Cardiac muscle cell (in vitro differentiated cells and primary cell): ENCODE measurements around the gene PSMB1. TPM values are rescaled to one million over a fixed set of nuclear protein-coding genes. Genes with fewer than 3 reads are reported as not detected.

Experiments
- DNase-seq, 2 donors: peaks; one replicate each; pipeline versions ENCODE4 v3.0.0 to v3.0.0-alpha.2; 2010 to 2017; ENCODE audit warnings: low read depth in 1 of 2, low spot score in 1 of 2
- H3K27ac ChIP-seq: fragments of 200-600 bp; sonication (generic); 2 replicates; pipeline ENCODE4 v1.5.1; 2016
- H3K27me3 ChIP-seq: fragments of 200-600 bp; sonication (generic); 2 replicates; pipeline ENCODE4 v1.6.0; 2016; ENCODE audit warnings: control low read depth
- H3K36me3 ChIP-seq: fragments of 200-600 bp; sonication (generic); 2 replicates; pipeline ENCODE4 v1.5.1; 2016; ENCODE audit warnings: control low read depth
- H3K4me1 ChIP-seq: fragments of 200-600 bp; sonication (generic); 2 replicates; pipeline ENCODE4 v1.8.1; 2017; ENCODE audit warnings: low read depth, mild to moderate bottlenecking, mixed run types
- H3K4me3 ChIP-seq: fragments of 200-600 bp; sonication (generic); 2 replicates; pipeline ENCODE4 v1.5.1; 2016; ENCODE audit warnings: mild to moderate bottlenecking
- H3K9me3 ChIP-seq: fragments of 200-600 bp; sonication (generic); 2 replicates; pipeline ENCODE4 v1.5.1; 2017; ENCODE audit warnings: low read depth, mild to moderate bottlenecking, control low read depth
- CTCF ChIP-seq: IDR thresholded peaks from 2 replicates; pipeline ENCODE4 v1.5.1; 2012; ENCODE audit warnings: low read depth, mild to moderate bottlenecking, low read length
- polyA plus RNA-seq: library from polyadenylated mRNA; unstranded; fragments of >200 nt; fragmentation: Nextera tagmentation; extraction: Ambion mirVana; gene quantifications from 2 replicates; pipeline ENCODE4 v1.2.1, GENCODE V29; 2016
- total RNA-seq: library from RNA; depleted of rRNA; stranded (reverse); fragments of >200 nt; gene quantifications from 2 replicates; pipeline ENCODE4 v1.2.3, GENCODE V29; 2016

PSMB1 gene
- total and polyA plus RNA-seq, 2 experiments from 2014 or later, result 162 to 499 TPM

- H3K9me3 ChIP-seq, result no peaks in the 10 kb centered on the region
- TF ChIP-seq CTCF, result no peak
- DNase-seq, result peak; percentile 25 to 35
- H3K27ac ChIP-seq, result no peak overlapping the region
- no peak overlapping the region for H3K4me3 ChIP-seq
- H3K27me3 ChIP-seq, result no peaks in the 10 kb centered on the region
- no peaks in the 10 kb centered on the region for H3K4me1 ChIP-seq
- H3K36me3 ChIP-seq, result no peaks in the 10 kb centered on the region
Measured at GRCh38 chr6:170485159-170485558, 67.9 kb downstream of the PSMB1 start.

Other genes with a start within 250 kb of the PSMB1 start
- 13.2 and 13.5 TPM in 2 replicates for gene FAM120B, start 246.5 kb downstream of the PSMB1 start, total RNA-seq
- 24.9 and 25.7 TPM in 2 replicates for gene FAM120B, start 246.5 kb downstream of the PSMB1 start, polyA plus RNA-seq
- 17.6 and 27.5 TPM in 2 replicates for gene TBP, start 1.1 kb upstream of the PSMB1 start, total RNA-seq
- gene TBP, start 1.1 kb upstream of the PSMB1 start, polyA plus RNA-seq, result 24.6 and 27.3 TPM in 2 replicates
- gene PDCD2, start 31.3 kb upstream of the PSMB1 start, total RNA-seq, result 101 and 119 TPM in 2 replicates
- 75.7 and 81.5 TPM in 2 replicates for gene PDCD2, start 31.3 kb upstream of the PSMB1 start, polyA plus RNA-seq